Right atrium auricular region (tissue), 2 donors: ENCODE measurements around the gene GAS5. TPM values are rescaled to one million over a fixed set of nuclear protein-coding genes. Genes with fewer than 3 reads are reported as not detected.

Source experiments
- DNase-seq: peaks from one replicate; pipeline ENCODE4 v3.0.0-alpha.2; 2019; ENCODE audit warnings: low spot score
- H3K27ac ChIP-seq, 2 donors: fragments of 200-600 bp; sonication (generic); 1 replicate in 1 of 2; 2 replicates in 1 of 2; pipeline ENCODE4 v1.5.1; 2016 to 2019
- H3K27me3 ChIP-seq, 2 donors: fragments of 200-600 bp; sonication (generic); one replicate each; pipeline versions ENCODE4 v1.5.1 to v1.6.0; 2017 to 2019
- H3K36me3 ChIP-seq: fragments of 200-600 bp; sonication (generic); one replicate; pipeline ENCODE4 v1.5.1; 2016
- H3K4me1 ChIP-seq, 2 donors: fragments of 200-600 bp; sonication (generic); one replicate each; pipeline versions ENCODE4 v1.5.1 to v1.6.0; 2017 to 2019
- H3K4me3 ChIP-seq, 2 donors: fragments of 200-600 bp; sonication (generic); 1 replicate in 1 of 2; 2 replicates in 1 of 2; pipeline ENCODE4 v1.5.1; 2017 to 2019; ENCODE audit warnings: mild to moderate bottlenecking in 1 of 2, moderate library complexity in 1 of 2
- H3K9me3 ChIP-seq, 2 donors: fragments of 200-600 bp; sonication (generic); one replicate each; pipeline ENCODE4 v1.5.1; 2019
- total RNA-seq, 2 donors: library from RNA; depleted of rRNA; stranded (reverse); fragments of >200 nt; gene quantifications; one replicate each; pipeline ENCODE4 v1.1.0, GENCODE V29; 2016
- TF ChIP-seq, protein P1 (sequence below), 2 donors: fragments of 200-600 bp; sonication (generic); IDR thresholded peaks; one replicate each; pipeline ENCODE4 v1.5.1; 2019; ENCODE audit warnings: antibody characterized with exemption in 2 of 2

The GAS5 gene
- total RNA-seq, 2 donors from 2014 or later, result 74.6 to 115 TPM

- no peaks in the 10 kb centered on the region for H3K36me3 ChIP-seq
- no peaks in the 10 kb centered on the region for H3K27me3 ChIP-seq
- no peaks in the 10 kb centered on the region for H3K9me3 ChIP-seq
- H3K4me1 ChIP-seq, result no peaks in the 10 kb centered on the region
- TF ChIP-seq, protein P1, sequence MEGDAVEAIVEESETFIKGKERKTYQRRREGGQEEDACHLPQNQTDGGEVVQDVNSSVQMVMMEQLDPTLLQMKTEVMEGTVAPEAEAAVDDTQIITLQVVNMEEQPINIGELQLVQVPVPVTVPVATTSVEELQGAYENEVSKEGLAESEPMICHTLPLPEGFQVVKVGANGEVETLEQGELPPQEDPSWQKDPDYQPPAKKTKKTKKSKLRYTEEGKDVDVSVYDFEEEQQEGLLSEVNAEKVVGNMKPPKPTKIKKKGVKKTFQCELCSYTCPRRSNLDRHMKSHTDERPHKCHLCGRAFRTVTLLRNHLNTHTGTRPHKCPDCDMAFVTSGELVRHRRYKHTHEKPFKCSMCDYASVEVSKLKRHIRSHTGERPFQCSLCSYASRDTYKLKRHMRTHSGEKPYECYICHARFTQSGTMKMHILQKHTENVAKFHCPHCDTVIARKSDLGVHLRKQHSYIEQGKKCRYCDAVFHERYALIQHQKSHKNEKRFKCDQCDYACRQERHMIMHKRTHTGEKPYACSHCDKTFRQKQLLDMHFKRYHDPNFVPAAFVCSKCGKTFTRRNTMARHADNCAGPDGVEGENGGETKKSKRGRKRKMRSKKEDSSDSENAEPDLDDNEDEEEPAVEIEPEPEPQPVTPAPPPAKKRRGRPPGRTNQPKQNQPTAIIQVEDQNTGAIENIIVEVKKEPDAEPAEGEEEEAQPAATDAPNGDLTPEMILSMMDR (IDR thresholded peaks at IDR 0.05), result no peak
- no peak for DNase-seq
- H3K27ac ChIP-seq, result no peak overlapping the region
- H3K4me3 ChIP-seq, result no peak overlapping the region
Observed at GRCh38 chr1:173903827-173904531, 36.2 kb upstream of the GAS5 start.

DNA sequence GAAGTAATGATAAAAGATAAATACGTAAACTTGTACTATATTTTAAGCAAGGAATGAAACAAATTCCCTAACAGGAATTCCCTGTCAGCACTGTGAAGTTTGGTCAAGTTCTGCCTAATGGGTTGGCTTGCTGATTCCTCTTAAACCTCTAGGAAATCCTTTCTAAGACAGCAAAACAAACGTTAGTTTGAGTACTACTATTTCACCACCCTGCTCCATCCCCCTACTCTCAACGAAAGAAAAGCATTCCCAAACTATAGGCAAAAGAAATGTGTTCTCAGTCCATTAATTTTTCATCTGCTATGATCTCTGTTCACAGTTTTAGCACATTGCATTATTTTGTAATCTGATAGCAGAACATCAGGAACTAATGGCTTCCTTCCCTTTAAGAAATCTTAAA is 33.2 kb upstream of the GAS5 start:
- H3K27ac ChIP-seq, result no peak overlapping the region
- TF ChIP-seq, protein P1 (IDR thresholded peaks at IDR 0.05), result no peak
- H3K27me3 ChIP-seq, result no peaks in the 10 kb centered on the region

GRCh38 chr1:173900427-173900826 is 32.6 kb upstream of the GAS5 start:
- H3K4me3 ChIP-seq, result no peak overlapping the region
- no peak for DNase-seq
- no peaks in the 10 kb centered on the region for H3K4me1 ChIP-seq
- no peak overlapping the region for H3K27ac ChIP-seq
- no peaks in the 10 kb centered on the region for H3K27me3 ChIP-seq
- TF ChIP-seq, protein P1 (IDR thresholded peaks at IDR 0.05), result no peak
- H3K9me3 ChIP-seq, result no peaks in the 10 kb centered on the region
- H3K36me3 ChIP-seq, result no peaks in the 10 kb centered on the region

More for the DNA sequence above, 33.2 kb upstream of the GAS5 start:
- H3K4me3 ChIP-seq, result no peak overlapping the region
- no peaks in the 10 kb centered on the region for H3K9me3 ChIP-seq
- no peak for DNase-seq
- no peaks in the 10 kb centered on the region for H3K36me3 ChIP-seq
- H3K4me1 ChIP-seq, result no peaks in the 10 kb centered on the region

GRCh38 chr1:173894189-173894588 is 26.4 kb upstream of the GAS5 start:
- H3K27me3 ChIP-seq, result no peaks in the 10 kb centered on the region
- no peak overlapping the region for H3K27ac ChIP-seq
- H3K9me3 ChIP-seq, result no peaks in the 10 kb centered on the region
- H3K36me3 ChIP-seq, result no peaks in the 10 kb centered on the region
- TF ChIP-seq, protein P1 (IDR thresholded peaks at IDR 0.05), result no peak
- DNase-seq, result no peak
- no peak overlapping the region for H3K4me3 ChIP-seq
- H3K4me1 ChIP-seq, result no peaks in the 10 kb centered on the region

GRCh38 chr1:173893611-173894010 is 25.8 kb upstream of the GAS5 start:
- no peaks in the 10 kb centered on the region for H3K36me3 ChIP-seq
- no peak overlapping the region for H3K27ac ChIP-seq
- no peaks in the 10 kb centered on the region for H3K4me1 ChIP-seq
- H3K4me3 ChIP-seq, result no peak overlapping the region
- DNase-seq, result no peak
- H3K9me3 ChIP-seq, result no peaks in the 10 kb centered on the region
- TF ChIP-seq, protein P1 (IDR thresholded peaks at IDR 0.05), result no peak
- H3K27me3 ChIP-seq, result no peaks in the 10 kb centered on the region

DNA sequence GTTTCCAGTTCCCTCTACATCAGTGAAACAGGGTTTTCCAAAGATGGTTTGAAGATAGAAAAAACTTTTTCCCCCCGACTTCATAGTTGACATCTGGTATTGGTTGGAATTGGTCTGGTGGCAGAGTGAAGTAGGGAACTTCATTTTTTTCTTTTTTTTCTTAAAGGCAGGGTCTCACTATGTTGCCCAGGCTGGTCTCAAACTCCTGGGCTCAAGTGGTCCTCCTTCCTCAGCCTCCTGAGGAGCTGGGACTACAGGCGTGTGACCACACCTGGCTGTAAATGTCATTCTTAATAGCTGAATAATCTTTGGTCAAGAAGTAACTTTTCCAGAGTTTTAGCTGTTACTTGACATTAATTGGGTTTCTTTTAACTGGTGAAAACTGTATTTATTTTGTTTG is 22.1 kb upstream of the GAS5 start:
- TF ChIP-seq, protein P1 (IDR thresholded peaks at IDR 0.05), result no peak
- Histone ChIP-seq H3K36me3 (peaks cover 16% of the 10 kb centered on the region), H3K27me3 (no peaks in the 10 kb centered on the region), H3K9me3 (no peaks in the 10 kb centered on the region), H3K4me1 (no peaks in the 10 kb centered on the region), H3K27ac (no peak overlapping the region), H3K4me3 (no peak overlapping the region)
- no peak for DNase-seq
